Sigmoid colon (tissue), 7 donors: ENCODE data around the gene TTLL6. TPM values are rescaled to one million over a fixed set of nuclear protein-coding genes. Genes with fewer than 3 reads are reported as not detected.
A peak's percentile ranks its signal among the peaks of the same experiment; 100 is the strongest.

ENCODE experiments used
- DNase-seq: peaks from one replicate; pipeline ENCODE4 v3.0.0-alpha.2; 2019
- H3K27ac ChIP-seq, 4 donors: fragments of 200-600 bp; sonication (generic); one replicate each; pipeline ENCODE4 v1.5.1; 2016 to 2019; ENCODE audit warnings: mild to moderate bottlenecking in 1 of 4
- H3K27me3 ChIP-seq, 3 donors: fragments of 200-600 bp; sonication (generic); one replicate each; pipeline ENCODE4 v1.5.1; 2019; ENCODE audit warnings: mild to moderate bottlenecking in 1 of 3
- H3K36me3 ChIP-seq, 4 donors: fragments of 200-600 bp; sonication (generic); one replicate each; pipeline ENCODE4 v1.5.1; 2016 to 2019
- H3K4me1 ChIP-seq, 4 donors: fragments of 200-600 bp; sonication (generic); one replicate each; pipeline ENCODE4 v1.5.1; 2017 to 2019
- H3K4me3 ChIP-seq, 4 donors: fragments of 200-600 bp; sonication (generic); one replicate each; pipeline ENCODE4 v1.5.1; 2017 to 2019; ENCODE audit warnings: mild to moderate bottlenecking in 2 of 4, moderate library complexity in 1 of 4
- H3K9me3 ChIP-seq, 4 donors: fragments of 200-600 bp in 3 of 4; sonication (generic) in 3 of 4; one replicate each; pipeline versions ENCODE4 v1.5.1 to v1.6.1; 2013 to 2019
- CTCF ChIP-seq, 4 experiments: fragments of 450-650 bp in 3 of 4; fragments of 200-600 bp in 1 of 4; IDR thresholded peaks; one replicate each; pipeline ENCODE4 v1.5.1; 2016 to 2019; ENCODE audit warnings: antibody characterized with exemption in 4 of 4, mild to moderate bottlenecking in 3 of 4, moderate library complexity in 2 of 4
- EP300 ChIP-seq, 4 donors: sonication (generic); formaldehyde crosslinking; IDR thresholded peaks; one replicate each; pipeline ENCODE4 v1.6.1; 2017; ENCODE audit warnings: antibody characterized with exemption in 4 of 4
- POLR2A ChIP-seq, 2 donors: fragments of 450-650 bp; IDR thresholded peaks; one replicate each; pipeline ENCODE4 v1.6.1; 2016; ENCODE audit warnings: antibody characterized with exemption in 2 of 2, mild to moderate bottlenecking in 2 of 2, moderate library complexity in 2 of 2
- POLR2AphosphoS5 ChIP-seq, 4 donors: sonication (generic); formaldehyde crosslinking; IDR thresholded peaks; one replicate each; pipeline ENCODE4 v1.6.1; 2017; ENCODE audit warnings: antibody characterized with exemption in 4 of 4
- WGBS, 2 donors: extraction: QIAGEN DNeasy Blood & Tissue Kit; methylation state at CpG; one replicate each; pipeline ENCODE4 v1.1.7; 2013; 5-methylcytosine and 5-hydroxymethylcytosine counted together
- intact Hi-C: fragments of 100-400 bp; cut with DNase I; formaldehyde crosslinking; loops from one replicate; pipeline ENCODE4 v1.15.1; 2023
- polyA plus RNA-seq, 3 donors: library from polyadenylated mRNA; stranded (reverse); fragments of 200-250 nt; gene quantifications; one replicate each; pipeline ENCODE4 v1.2.3, GENCODE V29; 2013
- total RNA-seq, 4 donors: library from RNA; depleted of rRNA; stranded (reverse); fragments of >200 nt; gene quantifications; one replicate each; pipeline ENCODE4 v1.1.0, GENCODE V29; 2016
- donor health status: healthy with polysubstance abuse.
- donor health status: Bipolar disorder and iron deficiency.
- donor health status: healthy.

TTLL6 gene
- total and polyA plus RNA-seq, 7 donors, result under 0.01 to 10.5 (median 3.5) TPM; not detected in 2

GRCh38 chr17:48757524-48757961 lies 59.5 kb downstream of the TTLL6 start:
- intact Hi-C loops, result no loop called here
- Histone ChIP-seq H3K4me1 (peaks cover 0 to 27% (median 24%) of the 10 kb centered on the region in 4 donors), H3K4me3 (no peak overlapping the region), H3K27ac (no peak overlapping the region), H3K27me3 (peaks cover 32 to 97% (median 55%) of the 10 kb centered on the region in 3 donors), H3K9me3 (no peaks in the 10 kb centered on the region), H3K36me3 (no peaks in the 10 kb centered on the region)
- WGBS, 2 donors, result 7 to 56% methylated on average over 2 of the region's 2 CpGs
- TF ChIP-seq POLR2AphosphoS5 (IDR thresholded peaks at IDR 0.05) (no peak), CTCF (IDR thresholded peaks at IDR 0.05) (no peak), EP300 (IDR thresholded peaks at IDR 0.05) (no peak), POLR2A (IDR thresholded peaks at IDR 0.05) (no peak)
- DNase-seq, result peak; percentile 19

- Histone ChIP-seq H3K4me1 (peaks cover 0 to 29% (median 25%) of the 10 kb centered on the region in 4 donors), H3K9me3 (no peaks in the 10 kb centered on the region), H3K27ac (no peak overlapping the region), H3K27me3 (peaks cover 39 to 97% (median 60%) of the 10 kb centered on the region in 3 donors), H3K36me3 (no peaks in the 10 kb centered on the region), H3K4me3 (no peak overlapping the region)
- intact Hi-C loops, result no loop called here
- TF ChIP-seq CTCF (IDR thresholded peaks at IDR 0.05), result no peak
- no peak for TF ChIP-seq EP300 (IDR thresholded peaks at IDR 0.05)
- TF ChIP-seq POLR2AphosphoS5 (IDR thresholded peaks at IDR 0.05), result no peak
- TF ChIP-seq POLR2A (IDR thresholded peaks at IDR 0.05), result no peak
- 13 to 26% methylated on average over 3 of the region's 3 CpGs for WGBS, 2 donors
- peak; percentile 38 for DNase-seq
Measured at GRCh38 chr17:48756830-48757251, 60.2 kb downstream of the TTLL6 start.

- Histone ChIP-seq H3K9me3 (no peaks in the 10 kb centered on the region), H3K4me3 (no peak overlapping the region), H3K4me1 (peaks cover 0 to 29% (median 25%) of the 10 kb centered on the region in 4 donors), H3K27ac (no peak overlapping the region), H3K36me3 (no peaks in the 10 kb centered on the region), H3K27me3 (peaks cover 52 to 98% (median 75%) of the 10 kb centered on the region in 3 donors)
- TF ChIP-seq POLR2A (IDR thresholded peaks at IDR 0.05) (no peak), CTCF (IDR thresholded peaks at IDR 0.05) (no peak), EP300 (IDR thresholded peaks at IDR 0.05) (no peak), POLR2AphosphoS5 (IDR thresholded peaks at IDR 0.05) (no peak)
- DNase-seq, result no peak
- intact Hi-C loops, result no loop called here
- WGBS, 2 donors, result 34 to 47% methylated on average over 8 of the region's 8 CpGs
Measured at GRCh38 chr17:48755356-48755755, 61.7 kb downstream of the TTLL6 start.

GRCh38 chr17:48754500-48755261 lies 62.3 kb downstream of the TTLL6 start:
- no peaks in the 10 kb centered on the region for H3K36me3 ChIP-seq
- TF ChIP-seq POLR2A (IDR thresholded peaks at IDR 0.05) (no peak), EP300 (IDR thresholded peaks at IDR 0.05) (no peak), POLR2AphosphoS5 (IDR thresholded peaks at IDR 0.05) (no peak), CTCF (IDR thresholded peaks at IDR 0.05) (no peak)

More at GRCh38 chr17:48754500-48755261, 62.3 kb downstream of the TTLL6 start:
- no peak overlapping the region for H3K27ac ChIP-seq
- whole genome bisulfite sequencing, 2 donors, result 19 to 25% methylated on average over 52 of the region's 52 CpGs
- no peak for DNase-seq
- H3K4me1 ChIP-seq, result peaks cover 0 to 29% (median 25%) of the 10 kb centered on the region in 4 donors
- H3K27me3 ChIP-seq, result peaks cover 58 to 98% (median 78%) of the 10 kb centered on the region in 3 donors
- no peaks in the 10 kb centered on the region for H3K9me3 ChIP-seq
- intact Hi-C loops, result no loop called here
- no peak overlapping the region for H3K4me3 ChIP-seq
